Stimulated activated CD8-positive, alpha-beta memory T cell treated with anti-CD3 and anti-CD28 coated beads, Interleukin-4, amount 100 ng/mL, for 4 hours (primary cell): ENCODE data around the gene DYNC1LI1.

ENCODE experiments used
- DNase-seq, 2 donors: peaks; one replicate each; pipeline ENCODE4 v3.0.0-alpha.2; 2020; ENCODE audit warnings: low read depth in 2 of 2, low spot score in 1 of 2

Gene DYNC1LI1

GRCh38 chr3:32570421-32571191 is at the start of gene DYNC1LI1:
DYNC1LI1 (minus strand) TSS chr3:32570858; CDS start chr3:32570770, 88 bp downstream.
- DNase-seq: peak; percentile 81 to 89

GRCh38 chr3:32619395-32619794 is 48.7 kb upstream of the DYNC1LI1 start:
- no peak for DNase-seq

DNA sequence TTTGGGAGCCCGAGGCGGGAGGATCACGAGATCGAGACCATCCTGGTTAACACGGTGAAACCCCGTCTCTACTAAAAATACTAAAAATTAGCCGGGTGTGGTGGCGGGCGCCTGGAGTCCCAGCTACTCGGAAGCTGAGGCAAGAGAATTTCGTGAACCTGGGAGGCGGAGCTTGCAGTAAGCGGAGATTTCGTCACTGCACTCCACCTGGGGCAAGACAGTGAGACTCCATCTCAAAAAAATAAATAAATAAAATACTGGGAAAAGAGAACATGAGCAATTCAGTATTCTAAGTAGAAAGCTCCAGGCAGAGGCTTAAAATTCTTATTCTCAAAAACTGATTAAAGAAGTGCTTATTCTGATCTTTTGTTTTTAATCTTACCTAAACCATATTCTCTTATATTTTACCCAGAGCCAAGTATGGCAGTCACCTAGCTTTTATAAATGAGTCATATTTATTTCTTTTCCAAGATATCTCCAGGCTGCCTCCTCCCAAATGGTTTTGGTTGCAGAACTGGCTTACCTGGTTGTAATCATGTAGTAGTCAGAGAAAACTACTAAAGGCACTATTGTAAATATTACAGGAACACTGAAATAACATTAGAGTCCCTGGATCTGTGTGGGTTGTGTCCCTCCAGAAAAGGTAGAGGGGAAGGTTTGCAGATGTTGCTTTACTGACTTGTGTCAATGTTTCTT is 45.8 kb upstream of the DYNC1LI1 start:
- no peak for DNase-seq

GRCh38 chr3:32614956-32615355 is 44.3 kb upstream of the DYNC1LI1 start:
- DNase-seq: no peak

DNA sequence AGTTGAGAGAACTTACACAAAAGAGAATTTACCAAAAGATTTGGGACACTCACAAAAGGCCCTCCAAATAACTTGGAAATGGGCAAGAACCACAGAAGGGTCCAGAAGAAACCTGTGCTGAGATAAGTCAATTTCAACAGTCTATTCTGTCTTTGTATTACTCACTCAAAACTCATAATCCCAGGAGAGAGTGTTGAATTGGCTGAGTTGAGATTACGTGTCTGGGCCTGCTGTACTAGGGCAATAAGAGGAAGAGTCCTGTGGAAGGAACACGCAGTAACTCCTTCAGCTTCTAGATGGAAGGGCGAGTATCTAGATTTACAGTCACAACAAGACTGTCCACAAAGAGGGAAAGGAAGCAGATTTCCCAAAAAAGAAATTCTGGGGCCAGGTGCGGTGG is 42.5 kb upstream of the DYNC1LI1 start:
- DNase-seq: no peak

- DNase-seq: no peak
These were observed 41.9 kb upstream of the DYNC1LI1 start for GRCh38 chr3:32612547-32612946.

- no peak for DNase-seq
These were observed 36.9 kb upstream of the DYNC1LI1 start for GRCh38 chr3:32607522-32607921.

GRCh38 chr3:32606960-32607359 is 36.3 kb upstream of the DYNC1LI1 start:
- DNase-seq: no peak

- DNase-seq: no peak
These were observed 35.6 kb upstream of the DYNC1LI1 start for GRCh38 chr3:32606277-32606676.

GRCh38 chr3:32603064-32603463 is 32.4 kb upstream of the DYNC1LI1 start:
- DNase-seq: no peak

- no peak for DNase-seq
These were observed 31.5 kb upstream of the DYNC1LI1 start for GRCh38 chr3:32602206-32602605.

DNA sequence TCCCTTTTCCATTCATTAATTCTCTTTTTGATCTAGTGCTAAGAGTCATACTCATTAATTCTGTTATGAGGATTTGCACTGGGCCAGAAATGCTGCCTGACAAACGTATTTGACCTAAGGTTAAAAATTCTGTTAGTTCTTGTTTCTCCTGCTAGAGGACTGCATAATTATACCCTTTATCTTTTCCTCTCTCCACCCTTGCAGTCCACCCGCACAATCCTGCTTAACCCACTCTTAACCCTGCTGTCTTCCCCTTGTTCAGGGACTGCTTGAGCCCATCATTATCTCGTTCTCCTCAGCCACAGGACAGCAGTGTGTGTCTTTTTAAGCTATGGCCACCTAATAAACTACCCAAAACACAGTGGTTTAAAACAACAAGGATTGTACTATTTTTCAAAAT is 31.1 kb upstream of the DYNC1LI1 start:
- no peak for DNase-seq

- no peak for DNase-seq
These were observed 27.0 kb upstream of the DYNC1LI1 start for GRCh38 chr3:32597656-32598055.

- no peak for DNase-seq
These were observed 26.3 kb upstream of the DYNC1LI1 start for GRCh38 chr3:32596909-32597369.

GRCh38 chr3:32596282-32596908 is 25.7 kb upstream of the DYNC1LI1 start:
- DNase-seq: no peak

DNA sequence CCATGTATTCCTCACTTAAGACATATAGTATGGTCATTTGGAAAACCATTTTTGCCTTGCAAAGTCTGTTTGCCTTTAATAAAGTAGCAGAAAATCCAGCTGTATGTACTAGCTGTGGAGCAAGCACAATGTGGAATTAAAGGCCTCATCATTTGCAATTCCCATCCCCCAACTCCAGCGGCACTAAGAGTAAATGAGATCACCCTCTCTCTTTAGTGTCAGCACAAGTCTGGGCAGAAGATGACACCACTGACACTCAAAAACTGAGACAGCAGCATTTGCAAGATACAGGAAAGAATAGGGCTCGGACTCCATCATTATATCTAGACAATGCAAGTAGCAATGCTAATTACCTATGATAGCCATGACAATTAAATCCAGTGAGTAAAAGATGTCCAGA is 24.7 kb upstream of the DYNC1LI1 start:
- no peak for DNase-seq

DNA sequence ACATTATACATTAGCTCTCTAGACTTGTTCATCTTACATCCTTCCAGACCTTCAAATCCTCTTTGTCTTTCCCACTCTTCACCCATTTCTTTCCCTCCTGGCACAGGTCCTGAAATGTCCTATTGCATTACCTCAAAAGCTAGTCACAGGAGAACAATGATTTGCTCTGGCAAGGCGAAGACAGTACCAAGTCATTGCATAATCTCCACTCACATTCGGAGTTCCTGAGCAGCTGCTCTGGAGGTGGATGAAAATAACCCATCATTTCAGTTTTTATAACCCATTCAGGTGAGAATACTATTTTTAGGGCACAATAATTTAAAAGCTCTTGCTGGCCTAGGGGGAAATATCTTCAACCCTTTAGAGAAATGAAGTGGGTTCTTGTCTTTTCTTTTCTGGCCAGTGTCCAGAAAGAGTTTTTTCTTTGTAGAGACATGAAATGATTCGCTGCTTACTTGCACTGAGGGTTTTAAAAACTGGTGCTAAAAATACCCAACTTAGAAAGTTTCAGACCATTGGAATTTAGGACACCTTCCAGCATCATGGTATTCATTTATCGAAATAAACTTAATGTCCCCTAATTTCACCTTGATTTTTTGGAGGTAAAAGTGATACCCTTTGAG is 23.4 kb upstream of the DYNC1LI1 start:
- DNase-seq: no peak

- DNase-seq: no peak
These were observed 22.2 kb upstream of the DYNC1LI1 start for GRCh38 chr3:32592696-32593353.

DNA sequence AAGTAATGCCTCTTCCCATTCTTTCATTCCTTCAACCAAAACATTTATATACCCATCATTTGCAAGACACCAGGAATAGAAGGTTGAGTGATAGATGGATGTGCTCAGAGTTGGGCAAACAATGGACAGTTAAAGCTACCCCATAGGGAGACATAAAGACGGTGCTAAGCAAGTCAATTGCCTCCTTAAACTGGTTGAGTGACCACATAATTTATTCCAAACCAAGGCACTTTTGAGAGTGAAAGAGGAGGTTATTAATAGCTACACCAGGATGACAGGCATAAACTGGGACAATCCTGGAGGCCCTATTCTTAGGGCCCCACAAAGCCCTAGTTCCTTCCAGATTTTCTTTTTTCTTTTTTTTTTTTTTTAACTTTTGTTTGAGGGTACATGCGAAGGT is 21.4 kb upstream of the DYNC1LI1 start:
- no peak for DNase-seq

DNA sequence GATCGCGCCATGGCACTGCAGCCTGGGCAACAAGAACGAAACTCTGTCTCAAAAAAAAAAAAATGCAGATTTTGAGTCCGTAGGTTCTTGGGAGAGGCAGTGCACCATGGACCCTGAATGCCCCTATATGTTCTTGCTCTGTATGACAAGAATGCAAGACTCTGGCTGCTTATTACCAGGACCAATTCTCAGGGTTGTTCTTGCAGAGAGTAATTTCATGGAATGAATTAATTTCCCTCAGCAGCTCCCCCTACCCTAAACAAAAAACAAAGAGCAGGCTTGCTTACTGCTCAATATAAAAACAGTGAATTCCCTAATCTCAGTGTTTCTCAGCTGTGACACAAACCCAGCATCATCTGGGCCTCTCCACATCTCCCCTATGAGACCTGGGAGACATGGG is 20.5 kb upstream of the DYNC1LI1 start:
- DNase-seq: no peak

DNA sequence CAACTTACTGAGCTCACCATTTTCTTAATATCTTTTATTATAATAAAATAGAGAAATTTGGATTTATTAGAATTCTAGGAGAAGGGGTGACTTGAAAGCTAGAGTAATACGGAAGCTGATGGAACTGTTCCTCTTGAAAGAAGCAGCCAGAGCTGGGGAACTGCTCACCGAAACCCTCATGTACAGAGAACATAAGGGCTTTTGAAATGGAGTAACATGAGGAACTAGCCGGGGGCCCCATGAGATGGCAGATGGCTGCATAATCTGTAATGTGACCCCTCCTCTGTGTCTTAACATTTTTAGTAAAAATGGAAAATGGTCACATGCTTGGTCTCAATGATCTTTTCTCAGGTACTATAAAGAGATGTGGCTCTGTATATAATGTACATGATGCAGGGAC is 15.7 kb upstream of the DYNC1LI1 start:
- no peak for DNase-seq
